HepG2 (cell line): Measurements from ENCODE around the gene ZNF22. TPM values are rescaled to one million over a fixed set of nuclear protein-coding genes. Genes with fewer than 3 reads are reported as not detected.

ENCODE experiments used
- ARNT ChIP-seq: fragments of 450-650 bp; IDR thresholded peaks from 2 replicates; pipeline ENCODE4 v1.6.1; 2017
- BRCA1 ChIP-seq: sonication (generic); formaldehyde crosslinking; IDR thresholded peaks from 2 replicates; pipeline ENCODE4 v1.4.0; 2020; ENCODE audit warnings: missing genetic modification reagents
- DMTF1 ChIP-seq: sonication (generic); formaldehyde crosslinking; IDR thresholded peaks from 2 replicates; pipeline ENCODE4 v1.4.0; 2020; ENCODE audit warnings: mild to moderate bottlenecking, missing genetic modification reagents
- HDAC2 ChIP-seq: sonication (generic); formaldehyde crosslinking; IDR thresholded peaks from 2 replicates; pipeline ENCODE4 v1.4.0; 2020; ENCODE audit warnings: missing genetic modification reagents
- HMG20B ChIP-seq: conservative IDR thresholded peaks from 2 replicates; pipeline ENCODE4 v1.6.1; 2016; ENCODE audit warnings: missing genetic modification reagents, missing compliant biosample characterization
- MAZ ChIP-seq, 2 experiments: sonication (generic) in 1 of 2; formaldehyde crosslinking in 1 of 2; IDR thresholded peaks; 2 replicates each; pipeline versions ENCODE4 v1.5.0 to v1.6.1; 2012 to 2020; ENCODE audit warnings: low read depth in 2 of 2, mild to moderate bottlenecking in 2 of 2, borderline replicate concordance in 1 of 2, improper control_type of control experiment in 1 of 2, low read length in 1 of 2, missing genetic modification reagents in 1 of 2, moderate library complexity in 1 of 2
- NBN ChIP-seq: fragments of 450-650 bp; conservative IDR thresholded peaks from 2 replicates; pipeline ENCODE4 v1.6.1; 2017
- NCOA2 ChIP-seq: sonication (generic); formaldehyde crosslinking; IDR thresholded peaks from 2 replicates; pipeline ENCODE4 v1.8.0; 2022; ENCODE audit warnings: inconsistent platforms
- NFAT5 ChIP-seq: sonication (generic); formaldehyde crosslinking; IDR thresholded peaks from 2 replicates; pipeline ENCODE4 v1.4.0; 2020; ENCODE audit warnings: missing genetic modification reagents
- RELA ChIP-seq: sonication (generic); formaldehyde crosslinking; IDR thresholded peaks from 2 replicates; pipeline ENCODE4 v1.4.0; 2020; ENCODE audit warnings: missing genetic modification reagents
- SALL1 ChIP-seq: sonication (generic); formaldehyde crosslinking; IDR thresholded peaks from 2 replicates; pipeline ENCODE4 v1.8.0; 2022; ENCODE audit warnings: mild to moderate bottlenecking, missing genetic modification reagents
- SOX5 ChIP-seq: IDR thresholded peaks from 2 replicates; pipeline ENCODE4 v1.6.1; 2016; ENCODE audit warnings: borderline replicate concordance
- ZBTB7B ChIP-seq: sonication (generic); formaldehyde crosslinking; IDR thresholded peaks from 2 replicates; pipeline ENCODE4 v1.4.0; 2020; ENCODE audit warnings: missing genetic modification reagents
- ZFP91 ChIP-seq: sonication (generic); formaldehyde crosslinking; IDR thresholded peaks from 2 replicates; pipeline ENCODE4 v1.9.0; 2022; ENCODE audit warnings: missing genetic modification reagents, mild to moderate bottlenecking, borderline replicate concordance
- ZNF441 ChIP-seq: sonication (generic); formaldehyde crosslinking; IDR thresholded peaks from 2 replicates; pipeline ENCODE4 v1.7.0; 2021; ENCODE audit warnings: missing genetic modification reagents, borderline replicate concordance
- ZNF501 ChIP-seq: sonication (generic); formaldehyde crosslinking; IDR thresholded peaks from 2 replicates; pipeline ENCODE4 v1.5.1; 2020; ENCODE audit warnings: mild to moderate bottlenecking, moderate library complexity, missing genetic modification reagents
- ZNF589 ChIP-seq: sonication (generic); formaldehyde crosslinking; conservative IDR thresholded peaks from 2 replicates; pipeline ENCODE4 v1.8.0; 2022; ENCODE audit warnings: mild to moderate bottlenecking, moderate library complexity, missing genetic modification reagents
- ZNF800 ChIP-seq: sonication (generic); formaldehyde crosslinking; IDR thresholded peaks from 2 replicates; pipeline ENCODE4 v1.4.0; 2020; ENCODE audit warnings: missing genetic modification reagents
- polyA plus RNA-seq, 8 experiments: library from polyadenylated mRNA; depleted of rRNA in 3 of 8; stranded (reverse) in 7 of 8; unstranded in 1 of 8; fragments of >200 nt; fragmentation: Illumina TruSeq in 4 of 8; extraction: Trizol in 4 of 8; gene quantifications; 2 replicates each; pipeline versions ENCODE4 v1.2.1 to v1.2.3, GENCODE V29; 2011 to 2016; ENCODE audit warnings: low read depth in 4 of 8, missing spikeins in 1 of 8, mixed read lengths in 1 of 8; ENCODE audit not compliant: insufficient read depth in 1 of 8
- total RNA-seq, 5 experiments: library from RNA; depleted of rRNA; stranded (reverse); fragments of >200 nt; fragmentation: Illumina TruSeq; extraction: Trizol; gene quantifications; 2 replicates each; pipeline ENCODE4 v1.2.3, GENCODE V29; 2016; ENCODE audit warnings: low read depth in 1 of 5

Gene ZNF22
- total and polyA plus RNA-seq, 2 of the 13 experiments (the other 11 are each of a cell fraction or from before 2014, with no cell fraction given) = 0.40 to 1.3 TPM

- TF ChIP-seq NFAT5 (CRISPR knock-in tag) (no peak), ZFP91 (CRISPR knock-in tag) (0 out of 2 replicates have a peak, but pooled peaks have one; percentile 42), SALL1 (CRISPR knock-in tag) (peak; percentile 37; the same call in 1 of the 2 replicates), DMTF1 (CRISPR knock-in tag) (no peak), ZNF800 (CRISPR knock-in tag) (0 out of 2 replicates have a peak, but pooled peaks have one; percentile 36), ZBTB7B (peak; percentile 21; the same call in 1 of the 2 replicates), HDAC2 (CRISPR knock-in tag) (peak; percentile 38; the same call in 1 of the 2 replicates), MAZ (IDR thresholded peaks at IDR 0.05; ENCODE audit: borderline replicate concordance, low read depth, low read length) (no peak), MAZ (CRISPR knock-in tag; IDR thresholded peaks at IDR 0.05; ENCODE audit: low read depth) (peak; percentile 22; the same call in 1 of the 2 replicates), ZNF441 (CRISPR knock-in tag) (no peak), SOX5 (CRISPR knock-in tag) (peak; percentile 12; the same call in 1 of the 2 replicates), RELA (CRISPR knock-in tag) (no peak), ZNF501 (CRISPR knock-in tag) (0 out of 2 replicates have a peak, but pooled peaks have one; percentile 17), ARNT (no peak), NBN (no peak), ZNF589 (CRISPR knock-in tag) (no peak), NCOA2 (CRISPR knock-in tag) (no peak), HMG20B (no peak), BRCA1 (CRISPR knock-in tag) (no peak)
Measured at GRCh38 chr10:44960482-44961229, 40.1 kb upstream of the ZNF22 start (continued).
